SK-N-SH (cell line): Measurements from ENCODE around the gene ADAMTSL1. TPM values are rescaled to one million over a fixed set of nuclear protein-coding genes. Genes with fewer than 3 reads are reported as not detected.

Experiments
- CTCF ChIA-PET: fragments of 300-600, 350-600 bp; formaldehyde crosslinking; extraction: SDS; loops from one replicate; lab custom pipeline; 2021; lab: Yijun Ruan, JAX
- POLR2A ChIA-PET: fragments of 350-600 bp; sonication (Branson Sonifier 250); formaldehyde crosslinking; extraction: SDS; loops from one replicate; lab custom pipeline; 2020; ENCODE audit warnings: antibody characterized with exemption, inconsistent platforms; lab: Yijun Ruan, JAX
- DNase-seq: peaks from one replicate; pipeline ENCODE4 v3.0.0; 2012
- H2AFZ ChIP-seq: fragments of 200-600 bp; sonication (generic); 2 replicates; pipeline ENCODE4 v1.8.1; 2016; ENCODE audit warnings: antibody characterized with exemption, mild to moderate bottlenecking, low read depth
- H3F3A ChIP-seq: fragments of 200-600 bp; sonication (generic); replicated peaks from 2 replicates; pipeline ENCODE3; 2016; ENCODE audit warnings: antibody characterized with exemption, mild to moderate bottlenecking; ENCODE audit not compliant: insufficient read depth
- H3K27ac ChIP-seq, 2 experiments: fragments of 200-500 bp in 1 of 2; fragments of 200-600 bp in 1 of 2; sonication (Bioruptor generic) in 1 of 2; sonication (generic), shearing (Covaris generic) in 1 of 2; 2 replicates each; pipeline versions ENCODE4 v1.5.1 to v1.6.1; 2014 to 2016; ENCODE audit warnings: low read depth in 2 of 2, inconsistent platforms in 1 of 2, low read length in 1 of 2, mild to moderate bottlenecking in 1 of 2, mixed read lengths in 1 of 2
- H3K27me3 ChIP-seq: fragments of 200-600 bp; sonication (generic), shearing (Covaris generic); 2 replicates; pipeline ENCODE4 v1.6.1; 2016; ENCODE audit warnings: mixed run types; ENCODE audit not compliant: insufficient read depth
- H3K36me3 ChIP-seq, 2 experiments: fragments of 200-500 bp in 1 of 2; fragments of 200-600 bp in 1 of 2; sonication (Bioruptor generic) in 1 of 2; sonication (generic) in 1 of 2; replicated peaks in 1 of 2; 2 replicates each; pipeline versions ENCODE3 to v1.5.1; 2014 to 2016; ENCODE audit warnings: low read length in 1 of 2, mild to moderate bottlenecking in 1 of 2; ENCODE audit not compliant: insufficient read depth in 2 of 2, control insufficient read depth in 1 of 2
- H3K4me1 ChIP-seq, 2 experiments: fragments of 200-500 bp in 1 of 2; fragments of 200-600 bp in 1 of 2; sonication (Bioruptor generic) in 1 of 2; sonication (generic), shearing (Covaris generic) in 1 of 2; 2 replicates each; pipeline versions ENCODE4 v1.5.1 to v1.6.1; 2014 to 2016; ENCODE audit warnings: low read depth in 1 of 2, low read length in 1 of 2, mixed run types in 1 of 2; ENCODE audit not compliant: insufficient read depth in 2 of 2, control insufficient read depth in 1 of 2
- H3K4me2 ChIP-seq: fragments of 200-600 bp; sonication (generic), shearing (Covaris generic); 2 replicates; pipeline ENCODE4 v1.6.1; 2017; ENCODE audit warnings: mixed run types
- H3K4me3 ChIP-seq, 2 experiments: fragments of 200-500 bp in 1 of 2; fragments of 200-600 bp in 1 of 2; sonication (Bioruptor generic) in 1 of 2; sonication (generic), shearing (Covaris generic) in 1 of 2; 2 replicates each; pipeline versions ENCODE4 v1.5.1 to v1.8.1; 2014 to 2016; ENCODE audit warnings: low read depth in 2 of 2, inconsistent platforms in 1 of 2, low read length in 1 of 2, mild to moderate bottlenecking in 1 of 2, mixed read lengths in 1 of 2, moderate library complexity in 1 of 2
- H3K79me2 ChIP-seq: fragments of 200-600 bp; sonication (generic); 2 replicates; pipeline ENCODE4 v1.8.1; 2017; ENCODE audit warnings: mild to moderate bottlenecking; ENCODE audit not compliant: insufficient read depth
- H3K9ac ChIP-seq: fragments of 200-600 bp; sonication (generic); 2 replicates; pipeline ENCODE4 v1.6.1; 2017; ENCODE audit warnings: mixed run types
- H3K9me2 ChIP-seq: fragments of 200-600 bp; sonication (generic); 2 replicates; pipeline ENCODE4 v1.6.1; 2017; ENCODE audit warnings: mixed run types
- H3K9me3 ChIP-seq: fragments of 200-600 bp; sonication (generic); 2 replicates; pipeline ENCODE4 v1.6.1; 2017; ENCODE audit warnings: mixed run types, mild to moderate bottlenecking, moderate library complexity
- H4K20me1 ChIP-seq: fragments of 200-600 bp; sonication (generic); 2 replicates; pipeline ENCODE4 v1.6.1; 2017; ENCODE audit warnings: mild to moderate bottlenecking, mixed run types; ENCODE audit not compliant: insufficient read depth
- EZH2phosphoT487 ChIP-seq: fragments of 200-600 bp; sonication (generic); IDR thresholded peaks from 2 replicates; pipeline ENCODE4 v1.6.1; 2017; ENCODE audit warnings: low read depth, mixed run types, mild to moderate bottlenecking, antibody characterized with exemption, moderate library complexity, borderline replicate concordance
- FOXJ3 ChIP-seq: sonication (generic); formaldehyde crosslinking; IDR thresholded peaks from 2 replicates; pipeline ENCODE4 v1.5.1; 2020; ENCODE audit warnings: mild to moderate bottlenecking, missing genetic modification reagents
- GABPA ChIP-seq: IDR thresholded peaks from 2 replicates; pipeline ENCODE4 v1.4.0; 2012; ENCODE audit warnings: low read depth, mild to moderate bottlenecking
- NRF1 ChIP-seq: IDR thresholded peaks from 2 replicates; pipeline ENCODE4 v1.6.1; 2012; ENCODE audit warnings: low read depth, mild to moderate bottlenecking, low read length
- RAD21 ChIP-seq: IDR thresholded peaks from 2 replicates; pipeline ENCODE4 v1.6.1; 2012; ENCODE audit warnings: mild to moderate bottlenecking, low read length
- RFX5 ChIP-seq: IDR thresholded peaks from 2 replicates; pipeline ENCODE4 v1.6.1; 2012; ENCODE audit warnings: mild to moderate bottlenecking, improper control_type of control experiment, low read length
- TAF1 ChIP-seq: IDR thresholded peaks from 2 replicates; pipeline ENCODE4 v1.6.1; 2012; ENCODE audit warnings: low read depth, mild to moderate bottlenecking, low read length, moderate library complexity, borderline replicate concordance
- TEAD4 ChIP-seq: IDR thresholded peaks from 2 replicates; pipeline ENCODE4 v1.4.0; 2012; ENCODE audit warnings: mild to moderate bottlenecking, borderline replicate concordance; ENCODE audit not compliant: insufficient read depth
- WGBS: methylation state at CpG from one replicate; pipeline ENCODE4 v1.1.6; 2017; ENCODE audit warnings: low lambda C conversion rate; 5-methylcytosine and 5-hydroxymethylcytosine counted together
- polyA plus RNA-seq, 3 experiments: library from polyadenylated mRNA; depleted of rRNA; stranded (reverse); fragments of >200 nt; gene quantifications; 2 replicates each; pipeline ENCODE4 v1.2.3, GENCODE V29; 2012
- TF ChIP-seq, protein P1 (sequence below): IDR thresholded peaks from 2 replicates; pipeline ENCODE4; 2012
- TF ChIP-seq, protein P2 (sequence below): IDR thresholded peaks from 2 replicates; pipeline ENCODE4 v1.6.1; 2012; ENCODE audit warnings: mild to moderate bottlenecking, low read depth, low read length, moderate library complexity
- TF ChIP-seq, protein P3 (sequence below): fragments of 200-600 bp; sonication (generic); IDR thresholded peaks from 2 replicates; pipeline ENCODE4 v1.6.1; 2017; ENCODE audit warnings: antibody characterized with exemption, mild to moderate bottlenecking, moderate library complexity
- TF ChIP-seq, protein P4 (sequence below): fragments of 150-350 bp; IDR thresholded peaks from 2 replicates; pipeline ENCODE4 v1.6.1; 2017; ENCODE audit warnings: antibody characterized with exemption, low read length, low read depth, borderline replicate concordance

The ADAMTSL1 gene
- polyA plus RNA-seq, 1 of the 3 experiments (the other 2 are of a cell fraction): 114 TPM

DNA sequence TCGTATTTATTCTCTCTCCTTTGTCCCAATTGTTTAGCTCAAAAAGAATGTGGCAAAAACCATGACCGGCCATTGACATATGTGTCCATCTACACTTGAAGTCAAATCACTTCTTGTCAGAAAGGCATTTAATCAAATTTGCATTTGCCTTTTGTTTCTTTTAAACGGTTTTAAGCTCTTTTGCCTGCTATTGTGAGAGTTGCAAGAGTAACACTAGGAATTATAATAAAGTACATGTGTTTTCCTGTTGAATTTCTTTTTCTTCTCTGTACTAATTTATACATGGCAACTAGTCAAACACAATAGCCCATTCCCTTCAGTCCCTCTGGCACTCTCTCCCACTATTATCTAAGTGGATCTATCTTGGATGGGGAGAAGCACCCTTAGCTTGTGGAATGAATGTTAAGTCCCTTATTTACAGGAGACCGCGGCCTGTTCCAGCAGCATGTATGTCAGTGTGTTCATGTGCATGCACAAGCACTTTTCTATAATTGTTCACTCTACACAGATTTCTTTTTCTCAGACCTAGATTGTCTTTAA, 3.2 kb downstream of the ADAMTSL1 start:
- no peak overlapping the region for H2AFZ ChIP-seq
- TF ChIP-seq, protein P1, sequence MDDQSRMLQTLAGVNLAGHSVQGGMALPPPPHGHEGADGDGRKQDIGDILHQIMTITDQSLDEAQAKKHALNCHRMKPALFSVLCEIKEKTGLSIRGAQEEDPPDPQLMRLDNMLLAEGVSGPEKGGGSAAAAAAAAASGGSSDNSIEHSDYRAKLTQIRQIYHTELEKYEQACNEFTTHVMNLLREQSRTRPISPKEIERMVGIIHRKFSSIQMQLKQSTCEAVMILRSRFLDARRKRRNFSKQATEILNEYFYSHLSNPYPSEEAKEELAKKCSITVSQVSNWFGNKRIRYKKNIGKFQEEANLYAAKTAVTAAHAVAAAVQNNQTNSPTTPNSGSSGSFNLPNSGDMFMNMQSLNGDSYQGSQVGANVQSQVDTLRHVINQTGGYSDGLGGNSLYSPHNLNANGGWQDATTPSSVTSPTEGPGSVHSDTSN: no peak
- TF ChIP-seq TAF1 (no peak), EZH2phosphoT487 (no peak), RAD21 (no peak), TEAD4 (no peak), GABPA (no peak), NRF1 (no peak), RFX5 (no peak), FOXJ3 (CRISPR knock-in tag) (no peak)
- TF ChIP-seq, protein P2, sequence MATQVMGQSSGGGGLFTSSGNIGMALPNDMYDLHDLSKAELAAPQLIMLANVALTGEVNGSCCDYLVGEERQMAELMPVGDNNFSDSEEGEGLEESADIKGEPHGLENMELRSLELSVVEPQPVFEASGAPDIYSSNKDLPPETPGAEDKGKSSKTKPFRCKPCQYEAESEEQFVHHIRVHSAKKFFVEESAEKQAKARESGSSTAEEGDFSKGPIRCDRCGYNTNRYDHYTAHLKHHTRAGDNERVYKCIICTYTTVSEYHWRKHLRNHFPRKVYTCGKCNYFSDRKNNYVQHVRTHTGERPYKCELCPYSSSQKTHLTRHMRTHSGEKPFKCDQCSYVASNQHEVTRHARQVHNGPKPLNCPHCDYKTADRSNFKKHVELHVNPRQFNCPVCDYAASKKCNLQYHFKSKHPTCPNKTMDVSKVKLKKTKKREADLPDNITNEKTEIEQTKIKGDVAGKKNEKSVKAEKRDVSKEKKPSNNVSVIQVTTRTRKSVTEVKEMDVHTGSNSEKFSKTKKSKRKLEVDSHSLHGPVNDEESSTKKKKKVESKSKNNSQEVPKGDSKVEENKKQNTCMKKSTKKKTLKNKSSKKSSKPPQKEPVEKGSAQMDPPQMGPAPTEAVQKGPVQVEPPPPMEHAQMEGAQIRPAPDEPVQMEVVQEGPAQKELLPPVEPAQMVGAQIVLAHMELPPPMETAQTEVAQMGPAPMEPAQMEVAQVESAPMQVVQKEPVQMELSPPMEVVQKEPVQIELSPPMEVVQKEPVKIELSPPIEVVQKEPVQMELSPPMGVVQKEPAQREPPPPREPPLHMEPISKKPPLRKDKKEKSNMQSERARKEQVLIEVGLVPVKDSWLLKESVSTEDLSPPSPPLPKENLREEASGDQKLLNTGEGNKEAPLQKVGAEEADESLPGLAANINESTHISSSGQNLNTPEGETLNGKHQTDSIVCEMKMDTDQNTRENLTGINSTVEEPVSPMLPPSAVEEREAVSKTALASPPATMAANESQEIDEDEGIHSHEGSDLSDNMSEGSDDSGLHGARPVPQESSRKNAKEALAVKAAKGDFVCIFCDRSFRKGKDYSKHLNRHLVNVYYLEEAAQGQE: no peak
- TF ChIP-seq, protein P3, sequence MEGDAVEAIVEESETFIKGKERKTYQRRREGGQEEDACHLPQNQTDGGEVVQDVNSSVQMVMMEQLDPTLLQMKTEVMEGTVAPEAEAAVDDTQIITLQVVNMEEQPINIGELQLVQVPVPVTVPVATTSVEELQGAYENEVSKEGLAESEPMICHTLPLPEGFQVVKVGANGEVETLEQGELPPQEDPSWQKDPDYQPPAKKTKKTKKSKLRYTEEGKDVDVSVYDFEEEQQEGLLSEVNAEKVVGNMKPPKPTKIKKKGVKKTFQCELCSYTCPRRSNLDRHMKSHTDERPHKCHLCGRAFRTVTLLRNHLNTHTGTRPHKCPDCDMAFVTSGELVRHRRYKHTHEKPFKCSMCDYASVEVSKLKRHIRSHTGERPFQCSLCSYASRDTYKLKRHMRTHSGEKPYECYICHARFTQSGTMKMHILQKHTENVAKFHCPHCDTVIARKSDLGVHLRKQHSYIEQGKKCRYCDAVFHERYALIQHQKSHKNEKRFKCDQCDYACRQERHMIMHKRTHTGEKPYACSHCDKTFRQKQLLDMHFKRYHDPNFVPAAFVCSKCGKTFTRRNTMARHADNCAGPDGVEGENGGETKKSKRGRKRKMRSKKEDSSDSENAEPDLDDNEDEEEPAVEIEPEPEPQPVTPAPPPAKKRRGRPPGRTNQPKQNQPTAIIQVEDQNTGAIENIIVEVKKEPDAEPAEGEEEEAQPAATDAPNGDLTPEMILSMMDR: no peak
- TF ChIP-seq, protein P4, sequence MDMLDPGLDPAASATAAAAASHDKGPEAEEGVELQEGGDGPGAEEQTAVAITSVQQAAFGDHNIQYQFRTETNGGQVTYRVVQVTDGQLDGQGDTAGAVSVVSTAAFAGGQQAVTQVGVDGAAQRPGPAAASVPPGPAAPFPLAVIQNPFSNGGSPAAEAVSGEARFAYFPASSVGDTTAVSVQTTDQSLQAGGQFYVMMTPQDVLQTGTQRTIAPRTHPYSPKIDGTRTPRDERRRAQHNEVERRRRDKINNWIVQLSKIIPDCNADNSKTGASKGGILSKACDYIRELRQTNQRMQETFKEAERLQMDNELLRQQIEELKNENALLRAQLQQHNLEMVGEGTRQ: no peak
- ChIA-PET POLR2A (no interaction called here), CTCF (interaction anchor here (1.1 to 1.6 kb wide), 3 partner anchors 14 to 222 kb away, joined by 4 to 6 read pairs (median 4); no protein-coding TSS in a partner anchor)
- peaks cover 48% of the 10 kb centered on the region for H3F3A ChIP-seq
- no peaks in the 10 kb centered on the region for H3K9me3 ChIP-seq
- peaks cover 0 to 21% of the 10 kb centered on the region in 2 experiments; a peak in 3 of 4 replicates for H3K4me1 ChIP-seq
- DNase-seq: no peak
- H3K9ac ChIP-seq: peak overlapping the region; percentile 82
- no peaks in the 10 kb centered on the region for H4K20me1 ChIP-seq
- peak overlapping the region in 1 of 2 experiments; percentile 81; a peak in 3 of 4 replicates for H3K4me3 ChIP-seq
- H3K4me2 ChIP-seq: peak overlapping the region; percentile 84
- no peaks in the 10 kb centered on the region for H3K9me2 ChIP-seq
- 78% methylated on average over 5 of the region's 5 CpGs for WGBS
- H3K27me3 ChIP-seq: no peaks in the 10 kb centered on the region
- peak overlapping the region; percentile 83 to 91; a peak in 3 of 4 replicates for H3K27ac ChIP-seq
- H3K36me3 ChIP-seq: peaks cover 0 to 26% of the 10 kb centered on the region in 2 experiments
- peaks cover 94% of the 10 kb centered on the region for H3K79me2 ChIP-seq
